Measurements from ENCODE around the gene MGST3. TPM values are rescaled to one million over a fixed set of nuclear protein-coding genes. Genes with fewer than 3 reads are reported as not detected.

MGST3 gene
- total RNA-seq, 1 experiment from 2014 or later: 87.7 TPM

DNA sequence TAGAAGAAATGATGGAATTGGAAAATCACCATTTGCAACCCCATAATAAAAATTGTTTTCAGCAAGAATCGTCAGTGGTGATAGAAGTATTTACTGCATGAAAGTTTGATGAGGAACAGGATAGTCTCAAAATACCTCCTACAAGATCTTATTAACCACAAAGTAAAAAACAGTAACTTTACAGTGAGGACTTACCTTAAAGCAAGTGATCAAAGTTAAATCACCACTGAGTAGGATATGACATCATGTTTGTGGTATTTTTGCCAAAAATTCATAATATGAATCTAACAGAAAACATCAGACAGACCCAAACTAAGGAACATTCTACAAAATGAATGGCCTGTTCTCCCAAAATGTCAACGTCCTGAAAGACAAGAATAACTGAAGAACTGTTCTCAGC lies 47.5 kb downstream of the MGST3 start:
- H3K27ac ChIP-seq (ENCODE audit: insufficient read length, low read depth, low read length): no peak overlapping the region
- H3K23ac ChIP-seq (ENCODE audit: insufficient read length, low read depth, low read length): no peak overlapping the region
- WGBS (ENCODE audit: extremely low coverage, insufficient read length, low lambda C conversion rate): no CpG with 5 or more reads among the region's 2 CpGs
- H3K79me1 ChIP-seq (ENCODE audit: insufficient read depth, low read depth, low read length, poor library complexity, severe bottlenecking): no peaks in the 10 kb centered on the region
- DNase-seq: no peak
- Mint-ChIP-seq H3K4me1 (no peaks in the 10 kb centered on the region), H3K4me3 (no peak overlapping the region), H3K27me3 (ENCODE audit: low read depth) (no peaks in the 10 kb centered on the region), H3K36me3 (ENCODE audit: insufficient read depth in 1 of 3, low read depth in 3 of 3) (peaks cover 38 to 70% (median 66%) of the 10 kb centered on the region in 3 experiments; a peak in 6 of 7 replicates), H3K27ac (no peak overlapping the region), H3K9me3 (peaks cover 2 to 5% of the 10 kb centered on the region in 2 experiments; a peak in 3 of 5 replicates)
- no peaks in the 10 kb centered on the region for H3K79me2 ChIP-seq (ENCODE audit: insufficient read depth, low read length)
- no peak overlapping the region for H4K91ac ChIP-seq (ENCODE audit: insufficient read length, low read depth, low read length)
- no peak overlapping the region for H3K4ac ChIP-seq (ENCODE audit: low read depth, low read length)
- H3T11ph ChIP-seq (ENCODE audit: low read length): no peak overlapping the region
- no peak overlapping the region for H4K5ac ChIP-seq (ENCODE audit: insufficient read length, low read depth, low read length)
- no peaks in the 10 kb centered on the region for H3K9me3 ChIP-seq (ENCODE audit: control insufficient read depth, low read depth, low read length)
- no peaks in the 10 kb centered on the region for H3K4me1 ChIP-seq (ENCODE audit: insufficient read depth, low read length)
- no peak overlapping the region for H3K56ac ChIP-seq (ENCODE audit: insufficient read length, low read depth, low read length)
- H2BK120ac ChIP-seq (ENCODE audit: low read depth, low read length, poor library complexity, severe bottlenecking): no peak overlapping the region
- H3K23me2 ChIP-seq (ENCODE audit: insufficient read length, low read depth, low read length, poor library complexity, severe bottlenecking): no peaks in the 10 kb centered on the region
- H3K9ac ChIP-seq (ENCODE audit: extremely low read depth, insufficient read length, low read length): no peak overlapping the region
- no peaks in the 10 kb centered on the region for H3K27me3 ChIP-seq (ENCODE audit: insufficient read depth, low read length)
- no peak overlapping the region for H3K18ac ChIP-seq (ENCODE audit: insufficient read length, low read depth, low read length)
- no peak overlapping the region for H2AFZ ChIP-seq (ENCODE audit: low read length)
- H2BK20ac ChIP-seq (ENCODE audit: low read depth, low read length, poor library complexity, severe bottlenecking): no peak overlapping the region
- no peak overlapping the region for H3K14ac ChIP-seq (ENCODE audit: insufficient read depth, low read length)
- no peak overlapping the region for H2BK5ac ChIP-seq (ENCODE audit: insufficient read length, low read length)
- H4K20me1 ChIP-seq (ENCODE audit: control insufficient read depth, insufficient read depth, insufficient read length): no peaks in the 10 kb centered on the region
- TF ChIP-seq, protein P1, sequence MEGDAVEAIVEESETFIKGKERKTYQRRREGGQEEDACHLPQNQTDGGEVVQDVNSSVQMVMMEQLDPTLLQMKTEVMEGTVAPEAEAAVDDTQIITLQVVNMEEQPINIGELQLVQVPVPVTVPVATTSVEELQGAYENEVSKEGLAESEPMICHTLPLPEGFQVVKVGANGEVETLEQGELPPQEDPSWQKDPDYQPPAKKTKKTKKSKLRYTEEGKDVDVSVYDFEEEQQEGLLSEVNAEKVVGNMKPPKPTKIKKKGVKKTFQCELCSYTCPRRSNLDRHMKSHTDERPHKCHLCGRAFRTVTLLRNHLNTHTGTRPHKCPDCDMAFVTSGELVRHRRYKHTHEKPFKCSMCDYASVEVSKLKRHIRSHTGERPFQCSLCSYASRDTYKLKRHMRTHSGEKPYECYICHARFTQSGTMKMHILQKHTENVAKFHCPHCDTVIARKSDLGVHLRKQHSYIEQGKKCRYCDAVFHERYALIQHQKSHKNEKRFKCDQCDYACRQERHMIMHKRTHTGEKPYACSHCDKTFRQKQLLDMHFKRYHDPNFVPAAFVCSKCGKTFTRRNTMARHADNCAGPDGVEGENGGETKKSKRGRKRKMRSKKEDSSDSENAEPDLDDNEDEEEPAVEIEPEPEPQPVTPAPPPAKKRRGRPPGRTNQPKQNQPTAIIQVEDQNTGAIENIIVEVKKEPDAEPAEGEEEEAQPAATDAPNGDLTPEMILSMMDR (conservative IDR thresholded peaks at IDR 0.05): no peak
- no peak overlapping the region for H4K8ac ChIP-seq (replicated peaks; ENCODE audit: insufficient read length, low read depth, low read length)
- no peak overlapping the region for H2BK12ac ChIP-seq (ENCODE audit: insufficient read length, low read depth, low read length)
- no peak overlapping the region for H2AK5ac ChIP-seq (ENCODE audit: insufficient read length, low read length)
- no peak overlapping the region for H2BK15ac ChIP-seq (ENCODE audit: low read depth, low read length)
- no peak overlapping the region for H3K4me2 ChIP-seq (ENCODE audit: insufficient read depth, insufficient read length, low read length)

Measured in H9 (cell line).